Mammary epithelial cell (primary cell): Measurements from ENCODE around the gene PYGB.

ENCODE experiments used
- EZH2 ChIP-seq: IDR thresholded peaks from 2 replicates; pipeline ENCODE4 v1.6.1; 2012; ENCODE audit warnings: low read length, inconsistent platforms, borderline replicate concordance
- TF ChIP-seq, protein P1 (sequence below), 2 donors: IDR thresholded peaks in 1 of 2; conservative IDR thresholded peaks in 1 of 2; 2 replicates each; pipeline ENCODE4 v1.5.1; 2011 to 2012; ENCODE audit warnings: inconsistent platforms in 2 of 2, low read length in 2 of 2, mild to moderate bottlenecking in 2 of 2, control low read depth in 1 of 2, low read depth in 1 of 2; ENCODE audit not compliant: insufficient read depth in 1 of 2; ENCODE audit errors: extremely low read depth in 1 of 2

DNA sequence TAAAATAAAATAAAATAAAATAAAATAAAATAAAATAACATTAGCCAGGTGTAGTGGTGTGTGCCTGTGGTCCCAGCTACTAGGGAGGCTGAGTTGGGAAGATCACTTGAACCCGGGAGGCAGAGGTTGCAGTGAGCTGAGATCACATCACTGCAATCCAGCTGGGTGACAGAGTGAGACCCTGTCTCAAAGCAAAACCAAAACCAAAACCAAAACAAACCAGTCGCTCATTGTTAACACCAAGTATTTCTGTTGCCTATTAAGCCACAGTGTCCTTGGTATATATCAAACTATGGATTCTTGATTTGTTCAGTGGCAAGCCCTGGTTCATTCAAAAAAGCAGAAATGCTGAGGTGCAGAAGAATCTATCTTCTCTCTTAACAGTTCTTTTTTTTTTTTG, 65.7 kb downstream of the PYGB start:
- no peak for TF ChIP-seq EZH2
- TF ChIP-seq, protein P1, sequence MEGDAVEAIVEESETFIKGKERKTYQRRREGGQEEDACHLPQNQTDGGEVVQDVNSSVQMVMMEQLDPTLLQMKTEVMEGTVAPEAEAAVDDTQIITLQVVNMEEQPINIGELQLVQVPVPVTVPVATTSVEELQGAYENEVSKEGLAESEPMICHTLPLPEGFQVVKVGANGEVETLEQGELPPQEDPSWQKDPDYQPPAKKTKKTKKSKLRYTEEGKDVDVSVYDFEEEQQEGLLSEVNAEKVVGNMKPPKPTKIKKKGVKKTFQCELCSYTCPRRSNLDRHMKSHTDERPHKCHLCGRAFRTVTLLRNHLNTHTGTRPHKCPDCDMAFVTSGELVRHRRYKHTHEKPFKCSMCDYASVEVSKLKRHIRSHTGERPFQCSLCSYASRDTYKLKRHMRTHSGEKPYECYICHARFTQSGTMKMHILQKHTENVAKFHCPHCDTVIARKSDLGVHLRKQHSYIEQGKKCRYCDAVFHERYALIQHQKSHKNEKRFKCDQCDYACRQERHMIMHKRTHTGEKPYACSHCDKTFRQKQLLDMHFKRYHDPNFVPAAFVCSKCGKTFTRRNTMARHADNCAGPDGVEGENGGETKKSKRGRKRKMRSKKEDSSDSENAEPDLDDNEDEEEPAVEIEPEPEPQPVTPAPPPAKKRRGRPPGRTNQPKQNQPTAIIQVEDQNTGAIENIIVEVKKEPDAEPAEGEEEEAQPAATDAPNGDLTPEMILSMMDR (conservative IDR thresholded peaks at IDR 0.05 in 1 of 2, IDR thresholded peaks at IDR 0.05 in 1 of 2; ENCODE audit: extremely low read depth in 1 of 2, insufficient read depth in 1 of 2, low read depth in 1 of 2, low read length in 2 of 2): no peak
